ENCODE data around the gene RNF207. TPM values are rescaled to one million over a fixed set of nuclear protein-coding genes. Genes with fewer than 3 reads are reported as not detected.

Gene RNF207
- total and polyA plus RNA-seq, 2 of the 8 experiments (the other 6 are each of a cell fraction or from before 2014, with no cell fraction given): 3.9 to 5.4 TPM

- H4K8ac ChIP-seq (ENCODE audit: extremely low read depth, insufficient read depth, low read length): no peak overlapping the region
- H3K79me2 ChIP-seq (ENCODE audit: control insufficient read depth in 1 of 2, insufficient read depth in 2 of 2, low read length in 2 of 2): peaks cover 0 to 38% of the 10 kb centered on the region in 2 experiments; a peak in 3 of 4 replicates
- peaks cover 6% of the 10 kb centered on the region for H3K79me1 ChIP-seq (ENCODE audit: low read depth, low read length)
- no peak overlapping the region for H3K4ac ChIP-seq (replicated peaks; ENCODE audit: insufficient read length, low read depth, low read length)
- 71% methylated on average over 10 of the region's 10 CpGs; no CpG with 5 or more reads in 1 of the 2 experiments for WGBS, 2 experiments (ENCODE audit: extremely low coverage in 1 of 2, insufficient coverage in 1 of 2, insufficient read length in 1 of 2, insufficient replicate concordance in 2 of 2, low coverage in 1 of 2, low lambda C conversion rate in 2 of 2, missing lambda C conversion rate in 1 of 2)
- H2BK5ac ChIP-seq (ENCODE audit: low read depth, low read length): no peak overlapping the region
- H3K18ac ChIP-seq (ENCODE audit: extremely low read depth, low read length): no peak overlapping the region
- H3K14ac ChIP-seq (ENCODE audit: insufficient read length): no peak overlapping the region
- H3K9ac ChIP-seq (replicated peaks in 1 of 4; ENCODE audit: extremely low read depth in 1 of 4, low read depth in 3 of 4, low read length in 3 of 4): peak overlapping the region in 1 of 4 experiments; percentile 0; a peak in 2 of 7 replicates
- no peak overlapping the region for H2AFZ ChIP-seq (ENCODE audit: low read length)
- no peak for DNase-seq (ENCODE audit: low read depth in 1 of 2, low spot score in 2 of 2)
- no peak overlapping the region for H3K23ac ChIP-seq (ENCODE audit: insufficient read length)
- ChIA-PET POLR2A (ENCODE audit: partially characterized antibody) (interaction anchor here (0.7 to 6.0 kb wide), 10 partner anchors 9 to 144 kb away, joined by 3 to 50 read pairs (median 4); partner anchors contain the start of genes RNF207 and RPL22), CTCF (ENCODE audit: partially characterized antibody) (interaction anchor here (0.6 to 3.9 kb wide), 38 partner anchors 8 to 219 kb away, joined by 3 to 27 read pairs (median 4); partner anchors contain the start of gene RNF207)
- H2BK20ac ChIP-seq (ENCODE audit: low read length): no peak overlapping the region
- H4K5ac ChIP-seq (ENCODE audit: insufficient read length, low read depth, low read length): no peak overlapping the region
- peaks cover 7 to 12% (median 8%) of the 10 kb centered on the region in 4 experiments for H3K4me1 ChIP-seq (replicated peaks in 1 of 4; ENCODE audit: control insufficient read depth in 3 of 4, insufficient read depth in 4 of 4, low read length in 3 of 4)
- no peak overlapping the region for H2BK12ac ChIP-seq (ENCODE audit: low read depth, low read length)
- H4K91ac ChIP-seq (replicated peaks; ENCODE audit: insufficient read length, low read length): no peak overlapping the region
- no peak overlapping the region for H2BK120ac ChIP-seq (replicated peaks; ENCODE audit: low read depth, low read length)
- H2AK5ac ChIP-seq (ENCODE audit: low read depth, low read length): no peak overlapping the region
- no peak overlapping the region for H3K27ac ChIP-seq (ENCODE audit: low read depth, low read length)
- H4K20me1 ChIP-seq (replicated peaks in 1 of 2; ENCODE audit: control insufficient read depth in 1 of 2, insufficient read depth in 2 of 2, low read length in 2 of 2): peaks cover 13 to 30% of the 10 kb centered on the region in 2 experiments
- no peak overlapping the region for H3K56ac ChIP-seq (replicated peaks; ENCODE audit: insufficient read length, low read depth, low read length)
- no peak overlapping the region for H2BK15ac ChIP-seq (ENCODE audit: low read length)
- H3K4me2 ChIP-seq (ENCODE audit: insufficient read depth in 1 of 2, low read depth in 2 of 2, low read length in 2 of 2): peak overlapping the region; percentile 13 to 43; a peak in 2 of 4 replicates
- peaks cover 0 to 12% (median 6%) of the 10 kb centered on the region in 4 experiments; a peak in 5 of 7 replicates for H3K27me3 ChIP-seq (replicated peaks in 1 of 4; ENCODE audit: control insufficient read depth in 3 of 4, extremely low read depth in 1 of 4, insufficient read depth in 3 of 4, low read length in 3 of 4)
- H3K36me3 ChIP-seq (ENCODE audit: control insufficient read depth in 2 of 4, insufficient read depth in 4 of 4, low read length in 3 of 4): peaks cover 17 to 50% (median 26%) of the 10 kb centered on the region in 4 experiments
- no peaks in the 10 kb centered on the region for H3K9me3 ChIP-seq (ENCODE audit: insufficient read depth in 2 of 2, low read depth in 1 of 2, low read length in 1 of 2)
- no peak overlapping the region for H3K4me3 ChIP-seq (ENCODE audit: extremely low read depth in 1 of 4, insufficient read depth in 2 of 4, low read depth in 3 of 4, low read length in 4 of 4)
- TF ChIP-seq POLR2A (IDR thresholded peaks at IDR 0.05; ENCODE audit: control extremely low read depth in 1 of 2, low read depth in 2 of 2, low read length in 2 of 2): peak in 1 of 2 experiments; percentile 83; a peak in 2 of 3 replicates
- peak; percentile 29 to 71 (median 61) for TF ChIP-seq CTCF (IDR thresholded peaks at IDR 0.05; ENCODE audit: control extremely low read depth in 1 of 3, insufficient read depth in 1 of 3, low read depth in 1 of 3, low read length in 3 of 3)
- TF ChIP-seq RXRA (IDR thresholded peaks at IDR 0.05; ENCODE audit: insufficient read depth, low read depth, low read length): no peak
- peak; percentile 59 to 64 for TF ChIP-seq RAD21 (IDR thresholded peaks at IDR 0.05 in 1 of 2, conservative IDR thresholded peaks at IDR 0.05 in 1 of 2; ENCODE audit: low read depth in 2 of 2, low read length in 2 of 2)
- peak; percentile 94 for TF ChIP-seq POLR2AphosphoS5 (IDR thresholded peaks at IDR 0.05; ENCODE audit: low read depth, low read length)
- no peak for FAIRE-seq
- H3K23me2 ChIP-seq (ENCODE audit: low read depth, low read length): no peaks in the 10 kb centered on the region; the same call in 1 of the 2 replicates
These were observed 20.1 kb upstream of the RNF207 start for GRCh38 chr1:6185635-6186382.
